Stomach (tissue), 9 donors: ENCODE data around the gene DPYSL4. TPM values are rescaled to one million over a fixed set of nuclear protein-coding genes. Genes with fewer than 3 reads are reported as not detected.

Source experiments
- DNase-seq, 2 donors: peaks; one replicate each; pipeline versions ENCODE4 v3.0.0 to v3.0.0-alpha.2; 2013 to 2019
- H3K27ac ChIP-seq, 5 donors: fragments of 200-600 bp in 4 of 5; sonication (generic) in 4 of 5; one replicate each; pipeline ENCODE4 v1.5.1; 2013 to 2019; ENCODE audit warnings: mild to moderate bottlenecking in 1 of 5, moderate library complexity in 1 of 5
- H3K27me3 ChIP-seq, 3 donors: fragments of 200-600 bp; sonication (generic); one replicate each; pipeline ENCODE4 v1.5.1; 2017 to 2019; ENCODE audit warnings: mixed run types in 1 of 3
- H3K36me3 ChIP-seq, 4 donors: fragments of 200-600 bp; sonication (generic); 1 replicate in 3 of 4; 2 replicates in 1 of 4; pipeline ENCODE4 v1.5.1; 2016 to 2019
- H3K4me1 ChIP-seq, 4 donors: fragments of 200-600 bp; sonication (generic); one replicate each; pipeline ENCODE4 v1.5.1; 2016 to 2019
- H3K4me3 ChIP-seq, 4 donors: fragments of 200-600 bp; sonication (generic) in 3 of 4; one replicate each; pipeline ENCODE4 v1.5.1; 2016 to 2019; ENCODE audit warnings: mild to moderate bottlenecking in 1 of 4
- H3K9me3 ChIP-seq, 4 donors: fragments of 200-600 bp; sonication (generic); one replicate each; pipeline ENCODE4 v1.5.1; 2016 to 2019
- CTCF ChIP-seq, 7 experiments: fragments of 450-650 bp in 4 of 7; fragments of 200-600 bp in 3 of 7; sonication (generic) in 3 of 7; IDR thresholded peaks; one replicate each; pipeline ENCODE4 v1.5.1; 2016 to 2019; ENCODE audit warnings: antibody characterized with exemption in 7 of 7, control low read depth in 2 of 7, mild to moderate bottlenecking in 1 of 7
- EP300 ChIP-seq: sonication (generic); formaldehyde crosslinking; IDR thresholded peaks from one replicate; pipeline ENCODE4 v1.6.1; 2017; ENCODE audit warnings: antibody characterized with exemption
- POLR2A ChIP-seq, 4 donors: fragments of 450-650 bp; IDR thresholded peaks; one replicate each; pipeline ENCODE4 v1.6.1; 2016; ENCODE audit warnings: antibody characterized with exemption in 4 of 4, control low read depth in 2 of 4, mild to moderate bottlenecking in 1 of 4, moderate library complexity in 1 of 4
- POLR2AphosphoS5 ChIP-seq, 3 donors: sonication (generic); formaldehyde crosslinking; IDR thresholded peaks; one replicate each; pipeline ENCODE4 v1.6.1; 2016; ENCODE audit warnings: antibody characterized with exemption in 3 of 3
- WGBS, 5 donors: extraction: QIAGEN DNeasy Blood & Tissue Kit in 3 of 5; methylation state at CpG; one replicate each; pipeline versions ENCODE4 v1.1.5 to v1.1.7; 2013 to 2018; 5-methylcytosine and 5-hydroxymethylcytosine counted together
- intact Hi-C: fragments of 100-400 bp; cut with DNase I; formaldehyde crosslinking; loops from one replicate; pipeline ENCODE4 v1.15.1; 2023; ENCODE audit warnings: low total_unique reads
- polyA plus RNA-seq, 3 donors: library from polyadenylated mRNA; stranded (reverse); fragments of 200-250 nt; gene quantifications; one replicate each; pipeline ENCODE4 v1.2.3, GENCODE V29; 2013
- total RNA-seq, 5 donors: library from RNA; depleted of rRNA; stranded (reverse); fragments of >200 nt; gene quantifications; one replicate each; pipeline versions ENCODE4 v1.1.0 to v1.2.3, GENCODE V29; 2014 to 2016
- donor health status: healthy with polysubstance abuse.
- donor health status: Bipolar disorder and iron deficiency.
- donor health status: healthy.

The DPYSL4 gene
- total and polyA plus RNA-seq, 8 donors: 0.43 to 2.0 (median 0.68) TPM; not detected in 3

GRCh38 chr10:132154440-132154839 lies 32.3 kb upstream of the DPYSL4 start:
- H3K4me1 ChIP-seq: no peaks in the 10 kb centered on the region
- H3K27me3 ChIP-seq: no peaks in the 10 kb centered on the region
- DNase-seq: no peak
- intact Hi-C loops: no loop called here
- no peak overlapping the region for H3K27ac ChIP-seq
- TF ChIP-seq POLR2A (IDR thresholded peaks at IDR 0.05) (no peak), EP300 (no peak), POLR2AphosphoS5 (IDR thresholded peaks at IDR 0.05) (no peak), CTCF (IDR thresholded peaks at IDR 0.05) (no peak)
- WGBS, 5 donors: 67 to 70% (median 69%) methylated on average over 7 of the region's 7 CpGs
- H3K4me3 ChIP-seq: no peak overlapping the region
- peaks cover 0 to 5% (median 0%) of the 10 kb centered on the region in 4 donors for H3K36me3 ChIP-seq
- H3K9me3 ChIP-seq: no peaks in the 10 kb centered on the region

- DNase-seq: no peak
- Histone ChIP-seq H3K9me3 (no peaks in the 10 kb centered on the region), H3K27me3 (no peaks in the 10 kb centered on the region), H3K4me3 (no peak overlapping the region), H3K36me3 (peaks cover 0 to 5% (median 0%) of the 10 kb centered on the region in 4 donors), H3K4me1 (no peaks in the 10 kb centered on the region), H3K27ac (no peak overlapping the region)
- WGBS, 5 donors: 84 to 100% (median 97%) methylated on average over 1 of the region's 1 CpG
- intact Hi-C loops: no loop called here
- TF ChIP-seq EP300: no peak
- TF ChIP-seq POLR2A (IDR thresholded peaks at IDR 0.05): no peak
- TF ChIP-seq POLR2AphosphoS5 (IDR thresholded peaks at IDR 0.05): no peak
- no peak for TF ChIP-seq CTCF (IDR thresholded peaks at IDR 0.05)
Observed at GRCh38 chr10:132154931-132155330, 31.8 kb upstream of the DPYSL4 start.

GRCh38 chr10:132155723-132156381 lies 30.9 kb upstream of the DPYSL4 start:
- TF ChIP-seq CTCF (IDR thresholded peaks at IDR 0.05) (no peak), POLR2AphosphoS5 (IDR thresholded peaks at IDR 0.05) (no peak), POLR2A (IDR thresholded peaks at IDR 0.05) (no peak), EP300 (no peak)
- H3K36me3 ChIP-seq: peaks cover 0 to 5% (median 0%) of the 10 kb centered on the region in 4 donors
- intact Hi-C loops: no loop called here

GRCh38 chr10:132156382-132156781 lies 30.4 kb upstream of the DPYSL4 start:
- no peak for DNase-seq
- H3K4me1 ChIP-seq: no peaks in the 10 kb centered on the region
- no peak for TF ChIP-seq POLR2AphosphoS5 (IDR thresholded peaks at IDR 0.05)
- 72 to 94% (median 85%) methylated on average over 7 of the region's 7 CpGs for WGBS, 5 donors
- intact Hi-C loops: no loop called here
- no peaks in the 10 kb centered on the region for H3K27me3 ChIP-seq
- H3K9me3 ChIP-seq: no peaks in the 10 kb centered on the region
- peaks cover 0 to 5% (median 0%) of the 10 kb centered on the region in 4 donors for H3K36me3 ChIP-seq
- H3K27ac ChIP-seq: no peak overlapping the region
- H3K4me3 ChIP-seq: no peak overlapping the region

More at GRCh38 chr10:132155723-132156381, 30.9 kb upstream of the DPYSL4 start:
- H3K4me3 ChIP-seq: no peak overlapping the region
- DNase-seq: no peak
- H3K27me3 ChIP-seq: no peaks in the 10 kb centered on the region
- 80 to 86% (median 83%) methylated on average over 13 to 15 of the region's 15 CpGs for WGBS, 5 donors
- no peak overlapping the region for H3K27ac ChIP-seq
- H3K9me3 ChIP-seq: no peaks in the 10 kb centered on the region
- H3K4me1 ChIP-seq: no peaks in the 10 kb centered on the region

GRCh38 chr10:132157101-132157500 lies 29.6 kb upstream of the DPYSL4 start:
- Histone ChIP-seq H3K4me3 (no peak overlapping the region), H3K27me3 (no peaks in the 10 kb centered on the region), H3K36me3 (peaks cover 0 to 5% (median 0%) of the 10 kb centered on the region in 4 donors), H3K9me3 (no peaks in the 10 kb centered on the region), H3K4me1 (peaks cover 0 to 4% (median 3%) of the 10 kb centered on the region in 4 donors), H3K27ac (no peak overlapping the region)
- no peak for TF ChIP-seq POLR2AphosphoS5 (IDR thresholded peaks at IDR 0.05)
- TF ChIP-seq POLR2A (IDR thresholded peaks at IDR 0.05): no peak
- no peak for TF ChIP-seq EP300
- TF ChIP-seq CTCF (IDR thresholded peaks at IDR 0.05): no peak
- no peak for DNase-seq
- intact Hi-C loops: no loop called here
- WGBS, 5 donors: 71 to 83% (median 78%) methylated on average over 8 of the region's 8 CpGs
